ENCODE data around the gene RHEB.
"Not testable (repeated sequence)": the region's sequence is repeated elsewhere in the genome, so short reads cannot be mapped to it uniquely, and the experiment has no call there.

Gene RHEB

DNA sequence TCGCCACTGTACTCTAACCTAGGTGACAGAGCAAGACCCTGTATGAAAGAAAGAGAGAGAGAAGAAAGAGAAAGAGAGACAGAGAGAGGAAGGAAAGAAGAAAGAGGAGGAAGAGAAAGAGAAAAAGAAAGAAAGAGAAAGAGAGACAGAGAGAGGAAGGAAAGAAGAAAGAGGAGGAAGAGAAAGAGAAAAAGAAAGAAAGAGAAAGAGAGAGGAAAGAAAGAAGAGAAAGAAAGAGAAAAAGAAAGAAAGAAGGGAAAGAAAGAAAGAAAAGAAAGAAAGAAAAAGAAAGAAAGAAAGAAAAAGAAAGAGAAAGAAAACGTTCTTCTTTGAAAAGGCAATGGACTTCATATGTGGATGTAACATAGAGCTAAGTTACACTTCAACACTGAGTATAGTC lies 16.5 kb upstream of the RHEB start:
- not testable (repeated sequence) for ATAC-seq

DNA sequence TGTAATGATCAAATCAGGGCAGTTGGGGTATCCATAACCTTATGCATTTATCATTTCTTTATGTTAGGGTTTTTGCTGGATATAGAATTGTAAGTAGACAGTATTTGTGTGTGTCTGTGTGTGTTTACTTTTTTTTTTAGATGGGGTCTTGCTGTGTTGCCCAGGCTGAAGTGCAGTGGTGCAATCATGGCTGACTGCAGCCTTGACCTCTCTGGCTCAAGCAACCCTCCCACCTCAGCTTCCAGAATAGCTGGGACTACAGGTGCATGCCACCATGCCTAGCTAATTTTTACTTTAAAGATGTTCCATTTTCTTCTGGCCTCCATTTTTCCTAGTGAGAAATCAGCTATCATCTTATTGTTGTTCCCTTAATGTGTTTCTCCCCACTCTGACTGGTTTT lies 10.1 kb upstream of the RHEB start:
- TF ChIP-seq ZNF8 (CRISPR knock-in tag; IDR thresholded peaks at IDR 0.05), result no peak
- TF ChIP-seq, protein P1, sequence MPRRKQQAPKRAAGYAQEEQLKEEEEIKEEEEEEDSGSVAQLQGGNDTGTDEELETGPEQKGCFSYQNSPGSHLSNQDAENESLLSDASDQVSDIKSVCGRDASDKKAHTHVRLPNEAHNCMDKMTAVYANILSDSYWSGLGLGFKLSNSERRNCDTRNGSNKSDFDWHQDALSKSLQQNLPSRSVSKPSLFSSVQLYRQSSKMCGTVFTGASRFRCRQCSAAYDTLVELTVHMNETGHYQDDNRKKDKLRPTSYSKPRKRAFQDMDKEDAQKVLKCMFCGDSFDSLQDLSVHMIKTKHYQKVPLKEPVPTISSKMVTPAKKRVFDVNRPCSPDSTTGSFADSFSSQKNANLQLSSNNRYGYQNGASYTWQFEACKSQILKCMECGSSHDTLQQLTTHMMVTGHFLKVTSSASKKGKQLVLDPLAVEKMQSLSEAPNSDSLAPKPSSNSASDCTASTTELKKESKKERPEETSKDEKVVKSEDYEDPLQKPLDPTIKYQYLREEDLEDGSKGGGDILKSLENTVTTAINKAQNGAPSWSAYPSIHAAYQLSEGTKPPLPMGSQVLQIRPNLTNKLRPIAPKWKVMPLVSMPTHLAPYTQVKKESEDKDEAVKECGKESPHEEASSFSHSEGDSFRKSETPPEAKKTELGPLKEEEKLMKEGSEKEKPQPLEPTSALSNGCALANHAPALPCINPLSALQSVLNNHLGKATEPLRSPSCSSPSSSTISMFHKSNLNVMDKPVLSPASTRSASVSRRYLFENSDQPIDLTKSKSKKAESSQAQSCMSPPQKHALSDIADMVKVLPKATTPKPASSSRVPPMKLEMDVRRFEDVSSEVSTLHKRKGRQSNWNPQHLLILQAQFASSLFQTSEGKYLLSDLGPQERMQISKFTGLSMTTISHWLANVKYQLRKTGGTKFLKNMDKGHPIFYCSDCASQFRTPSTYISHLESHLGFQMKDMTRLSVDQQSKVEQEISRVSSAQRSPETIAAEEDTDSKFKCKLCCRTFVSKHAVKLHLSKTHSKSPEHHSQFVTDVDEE (CRISPR knock-in tag; IDR thresholded peaks at IDR 0.05), result no peak
- no peak for TF ChIP-seq ISL1 (CRISPR knock-in tag; IDR thresholded peaks at IDR 0.05)
- no peak for TF ChIP-seq BACH2 (CRISPR knock-in tag; IDR thresholded peaks at IDR 0.05; ENCODE audit: borderline replicate concordance)
- no peak for TF ChIP-seq ZNF565 (CRISPR knock-in tag; conservative IDR thresholded peaks at IDR 0.05; ENCODE audit: low read depth)
- no peak for TF ChIP-seq ZFP3 (CRISPR knock-in tag; IDR thresholded peaks at IDR 0.05)
- TF ChIP-seq PPARA (CRISPR knock-in tag; IDR thresholded peaks at IDR 0.05; ENCODE audit: borderline replicate concordance), result no peak
- no peak for TF ChIP-seq ZC3H10 (CRISPR knock-in tag; IDR thresholded peaks at IDR 0.05)

GRCh38 chr7:151524845-151525244 lies 5.2 kb upstream of the RHEB start:
- TF ChIP-seq ESRRG (CRISPR knock-in tag; IDR thresholded peaks at IDR 0.05), result no peak
- TF ChIP-seq ZNF8 (CRISPR knock-in tag; IDR thresholded peaks at IDR 0.05), result no peak
- no peak for TF ChIP-seq BACH2 (CRISPR knock-in tag; IDR thresholded peaks at IDR 0.05; ENCODE audit: borderline replicate concordance)
- no peak for TF ChIP-seq ZFP30 (CRISPR knock-in tag; IDR thresholded peaks at IDR 0.05)
- TF ChIP-seq ZNF70 (CRISPR knock-in tag; IDR thresholded peaks at IDR 0.05), result no peak
- no peak for TF ChIP-seq OSR1 (CRISPR knock-in tag; IDR thresholded peaks at IDR 0.05)
- TF ChIP-seq ARNTL (CRISPR knock-in tag; IDR thresholded peaks at IDR 0.05; ENCODE audit: borderline replicate concordance, low read depth), result no peak
- no peak for TF ChIP-seq PPARA (CRISPR knock-in tag; IDR thresholded peaks at IDR 0.05; ENCODE audit: borderline replicate concordance)
- TF ChIP-seq TCF4 (CRISPR knock-in tag; IDR thresholded peaks at IDR 0.05; ENCODE audit: borderline replicate concordance), result no peak
- TF ChIP-seq ZFP3 (CRISPR knock-in tag; IDR thresholded peaks at IDR 0.05), result no peak
- TF ChIP-seq POU6F1 (CRISPR knock-in tag; IDR thresholded peaks at IDR 0.05; ENCODE audit: borderline replicate concordance, low read depth), result no peak
- no peak for TF ChIP-seq ZC3H10 (CRISPR knock-in tag; IDR thresholded peaks at IDR 0.05)
- TF ChIP-seq, protein P2, sequence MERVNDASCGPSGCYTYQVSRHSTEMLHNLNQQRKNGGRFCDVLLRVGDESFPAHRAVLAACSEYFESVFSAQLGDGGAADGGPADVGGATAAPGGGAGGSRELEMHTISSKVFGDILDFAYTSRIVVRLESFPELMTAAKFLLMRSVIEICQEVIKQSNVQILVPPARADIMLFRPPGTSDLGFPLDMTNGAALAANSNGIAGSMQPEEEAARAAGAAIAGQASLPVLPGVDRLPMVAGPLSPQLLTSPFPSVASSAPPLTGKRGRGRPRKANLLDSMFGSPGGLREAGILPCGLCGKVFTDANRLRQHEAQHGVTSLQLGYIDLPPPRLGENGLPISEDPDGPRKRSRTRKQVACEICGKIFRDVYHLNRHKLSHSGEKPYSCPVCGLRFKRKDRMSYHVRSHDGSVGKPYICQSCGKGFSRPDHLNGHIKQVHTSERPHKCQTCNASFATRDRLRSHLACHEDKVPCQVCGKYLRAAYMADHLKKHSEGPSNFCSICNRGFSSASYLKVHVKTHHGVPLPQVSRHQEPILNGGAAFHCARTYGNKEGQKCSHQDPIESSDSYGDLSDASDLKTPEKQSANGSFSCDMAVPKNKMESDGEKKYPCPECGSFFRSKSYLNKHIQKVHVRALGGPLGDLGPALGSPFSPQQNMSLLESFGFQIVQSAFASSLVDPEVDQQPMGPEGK (CRISPR knock-in tag; IDR thresholded peaks at IDR 0.05; ENCODE audit: borderline replicate concordance), result no peak
- ATAC-seq, result no peak

More for the DNA sequence above, 10.1 kb upstream of the RHEB start:
- ATAC-seq, result no peak

GRCh38 chr7:151524331-151524730 lies 4.6 kb upstream of the RHEB start:
- no peak for ATAC-seq
- no peak for TF ChIP-seq PPARA (CRISPR knock-in tag; IDR thresholded peaks at IDR 0.05; ENCODE audit: borderline replicate concordance)
- no peak for TF ChIP-seq ZC3H10 (CRISPR knock-in tag; IDR thresholded peaks at IDR 0.05)
- TF ChIP-seq GLIS3 (CRISPR knock-in tag; IDR thresholded peaks at IDR 0.05), result no peak
- TF ChIP-seq, protein P2 (CRISPR knock-in tag; IDR thresholded peaks at IDR 0.05; ENCODE audit: borderline replicate concordance), result no peak
- TF ChIP-seq CSRNP3 (CRISPR knock-in tag; IDR thresholded peaks at IDR 0.05), result no peak
- TF ChIP-seq SNAI2 (CRISPR knock-in tag; IDR thresholded peaks at IDR 0.05), result no peak
- no peak for TF ChIP-seq ISL1 (CRISPR knock-in tag; IDR thresholded peaks at IDR 0.05)
- TF ChIP-seq ZNF70 (CRISPR knock-in tag; IDR thresholded peaks at IDR 0.05), result no peak
- no peak for TF ChIP-seq ZFP30 (CRISPR knock-in tag; IDR thresholded peaks at IDR 0.05)
